ENCODE data around the gene PDZRN4.

The PDZRN4 gene

DNA sequence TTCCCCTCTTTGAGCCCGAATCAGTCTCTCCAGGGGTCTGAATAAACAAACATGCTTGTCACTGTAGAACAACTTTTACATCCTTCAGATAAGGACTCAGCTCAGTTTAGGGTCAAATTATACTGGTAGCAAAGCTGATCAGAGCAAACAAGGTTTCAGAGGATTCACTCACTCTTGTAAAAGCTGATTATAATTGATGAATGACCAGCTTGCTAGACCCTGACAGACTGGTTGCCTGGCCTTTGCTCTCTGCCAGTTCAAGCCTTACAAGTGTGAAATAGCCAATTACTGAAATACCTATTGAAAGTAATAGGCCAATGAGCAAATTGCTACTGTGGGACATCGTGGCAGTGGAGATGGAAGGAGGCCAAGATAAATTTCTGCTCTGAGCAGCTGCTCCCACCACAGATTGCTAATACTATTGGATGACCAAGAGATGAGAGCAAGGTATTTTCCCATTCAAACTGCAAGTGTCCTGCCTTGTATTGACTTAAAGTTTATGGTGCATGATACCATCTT is 177.6 kb downstream of the PDZRN4 start:
- no peak for DNase-seq

- DNase-seq, result no peak
Observed at GRCh38 chr12:41367726-41368405, 179.7 kb downstream of the PDZRN4 start.

GRCh38 chr12:41380878-41381277 is 192.8 kb downstream of the PDZRN4 start:
- DNase-seq, result no peak

- no peak for DNase-seq
Observed at GRCh38 chr12:41402801-41403200, 214.7 kb downstream of the PDZRN4 start.

DNA sequence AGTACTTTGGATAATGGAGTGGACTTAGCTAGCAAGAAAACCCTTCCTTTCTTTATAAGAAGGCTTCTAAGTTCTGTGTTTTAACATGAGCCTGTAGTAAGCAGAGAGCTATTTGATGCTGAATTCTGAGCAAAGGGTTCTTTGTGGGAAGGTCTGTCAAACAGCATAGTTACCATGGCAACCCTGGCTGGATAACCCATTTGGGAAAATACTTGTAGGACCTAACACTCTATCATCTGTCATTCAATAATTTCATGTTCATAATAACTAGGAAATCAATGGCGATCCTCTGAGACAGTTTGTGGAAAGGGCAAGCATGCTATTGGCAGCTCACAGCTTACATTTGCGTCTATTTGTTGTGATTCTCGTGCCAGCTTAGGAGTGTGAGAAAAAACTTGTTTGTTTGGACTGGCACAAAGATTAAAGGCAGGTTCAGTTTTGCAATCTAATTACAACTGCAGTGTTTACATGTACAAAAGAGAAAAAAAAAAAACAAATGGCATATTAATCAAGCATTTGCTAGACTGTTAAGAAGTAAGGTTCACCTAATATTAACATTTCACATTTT is 219.2 kb downstream of the PDZRN4 start:
- no peak for DNase-seq

- DNase-seq, result no peak
Observed at GRCh38 chr12:41409628-41410027, 221.5 kb downstream of the PDZRN4 start.

DNA sequence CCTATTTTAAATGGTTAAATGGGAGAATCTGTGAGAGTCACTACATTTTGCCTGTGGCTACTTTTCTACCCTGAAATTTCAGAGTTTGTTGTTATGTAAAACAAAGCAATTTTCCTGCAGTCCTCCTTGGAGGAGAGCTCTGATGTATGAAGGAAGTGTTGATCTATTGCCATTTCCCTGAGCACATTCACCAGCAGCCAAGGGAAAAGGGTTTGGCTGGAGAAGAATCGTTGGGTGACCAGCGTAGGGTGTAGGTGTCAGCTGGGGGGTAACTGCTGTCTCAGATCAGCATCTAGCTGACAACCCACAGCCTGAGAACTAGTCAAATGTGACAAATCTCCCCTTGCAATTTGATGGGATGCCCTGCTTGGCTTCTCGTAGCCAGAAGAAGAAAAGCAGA is 230.5 kb downstream of the PDZRN4 start:
- DNase-seq, result no peak

DNA sequence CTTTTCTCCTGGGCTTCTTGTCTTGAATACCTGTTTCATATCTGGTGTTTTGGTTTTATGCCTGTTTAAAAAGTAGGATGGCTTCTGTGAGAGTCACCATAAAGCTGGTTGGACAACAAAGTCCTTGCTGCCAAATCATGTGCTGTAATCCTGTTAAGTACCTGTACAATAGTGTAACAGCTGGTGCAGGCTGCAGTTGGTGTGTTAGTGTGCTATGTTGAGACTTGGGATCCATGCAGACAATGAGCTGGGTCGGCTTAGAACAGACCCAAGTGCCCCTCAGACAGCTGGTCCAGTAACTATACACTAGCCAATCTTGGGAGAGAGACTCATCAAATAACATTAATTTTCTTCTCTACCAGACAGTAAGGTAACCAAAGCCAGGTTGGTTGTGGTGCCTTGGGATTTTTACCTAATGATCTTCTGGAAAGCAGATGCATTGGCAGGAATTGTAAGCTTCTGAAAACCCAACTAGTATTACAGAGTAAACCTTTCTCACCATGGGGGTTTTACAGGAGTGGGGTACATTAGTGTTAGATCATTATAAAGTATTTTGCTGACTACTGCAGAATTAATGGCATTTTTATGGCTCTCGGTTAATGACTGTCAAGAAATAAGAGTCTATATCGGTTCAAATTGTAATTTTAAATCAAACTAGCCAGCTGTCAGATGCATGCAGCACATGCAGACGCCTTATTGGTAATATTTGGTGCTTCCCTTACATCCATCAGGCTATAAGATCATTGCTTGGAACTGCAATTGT is 231.2 kb downstream of the PDZRN4 start:
- no peak for DNase-seq

DNA sequence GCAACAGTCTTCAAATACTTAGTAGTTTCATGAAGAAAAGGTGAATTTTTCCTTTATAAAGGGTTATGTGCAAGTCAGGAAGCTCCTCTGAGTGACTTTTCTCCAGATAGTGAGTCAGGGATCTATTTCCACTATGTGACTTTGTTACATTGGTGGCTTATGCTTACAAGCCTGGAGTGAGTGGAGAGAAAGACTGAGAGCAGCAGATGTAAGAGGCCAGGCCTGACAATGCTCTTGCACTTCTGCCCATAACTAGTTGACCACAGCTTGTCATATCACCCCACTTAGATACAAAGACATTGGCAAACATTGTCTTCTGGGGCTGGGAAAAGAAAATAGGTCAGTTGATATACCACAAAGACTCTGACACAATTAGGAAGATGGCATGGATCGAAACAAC is 236.5 kb downstream of the PDZRN4 start:
- no peak for DNase-seq

GRCh38 chr12:41433460-41433859 is 245.3 kb downstream of the PDZRN4 start:
- no peak for DNase-seq

DNA sequence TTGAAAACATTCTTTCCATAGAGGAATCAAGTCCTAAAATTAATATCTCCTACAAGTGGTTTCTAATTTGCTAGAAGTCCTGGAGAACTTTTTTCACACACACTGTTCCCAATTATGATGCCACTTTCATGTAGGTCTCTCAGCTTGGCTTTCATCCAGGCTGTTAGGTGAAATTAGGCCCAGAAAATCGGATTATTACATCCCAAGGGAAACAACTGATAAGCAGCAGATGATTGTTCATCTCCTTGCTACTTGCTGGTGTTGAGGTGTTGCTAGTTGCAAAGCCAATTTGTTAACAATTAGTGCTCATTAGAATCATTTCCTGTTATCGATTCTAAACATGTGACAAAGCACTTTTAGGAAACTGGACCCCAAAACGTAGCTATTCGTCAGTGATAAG is 248.0 kb downstream of the PDZRN4 start:
- no peak for DNase-seq

DNA sequence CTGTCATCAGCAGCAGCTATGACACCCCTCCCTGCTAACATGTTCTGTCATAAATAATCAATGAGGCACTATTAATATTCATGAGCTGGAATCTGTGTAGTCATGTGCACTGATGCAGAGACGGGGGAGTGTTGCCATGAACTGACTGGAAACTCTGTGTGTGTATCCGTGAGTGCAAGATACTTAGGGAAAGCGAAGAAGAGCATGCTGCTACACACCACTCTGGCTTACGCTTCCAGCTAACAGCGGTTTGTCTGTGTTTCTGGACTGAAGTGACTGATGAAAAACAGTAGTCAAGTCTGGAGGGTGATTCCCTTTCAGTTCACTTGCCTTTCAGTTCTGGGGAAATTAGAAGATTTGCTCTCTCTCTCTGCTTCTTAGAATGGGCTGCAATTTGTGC is 249.4 kb downstream of the PDZRN4 start:
- no peak for DNase-seq

DNA sequence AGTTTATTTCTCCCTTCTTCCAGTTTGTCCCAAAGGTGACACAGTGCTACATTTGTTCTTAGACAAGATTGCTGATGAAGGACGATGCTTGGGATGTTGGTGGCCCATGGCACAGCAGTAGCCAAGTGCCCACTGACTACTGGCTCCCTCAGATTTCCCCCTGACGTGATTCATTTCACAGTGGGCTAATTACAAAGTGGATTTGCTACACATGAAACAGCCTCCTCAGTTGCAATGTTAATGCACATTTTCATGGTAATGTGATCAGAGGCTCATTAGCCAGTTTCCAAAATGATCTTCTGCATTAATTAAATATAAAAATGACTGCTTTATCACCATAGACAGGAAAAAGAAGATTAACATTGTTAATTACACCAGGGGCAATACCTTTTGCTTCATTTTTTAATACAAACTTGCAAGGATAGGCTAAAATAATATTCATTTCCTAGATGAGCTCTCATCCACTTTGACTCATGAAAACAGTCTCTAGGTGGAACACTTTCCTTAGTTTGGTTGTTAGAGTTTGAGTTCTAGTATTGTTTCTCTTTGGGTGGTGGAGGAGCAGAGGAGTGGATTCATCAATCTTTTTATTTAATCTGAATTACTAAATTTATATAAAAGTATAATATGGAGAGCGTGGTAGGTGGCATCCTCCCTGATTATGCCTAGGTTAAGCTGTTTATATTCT is 250.9 kb downstream of the PDZRN4 start:
- DNase-seq, result no peak

- no peak for DNase-seq
Observed at GRCh38 chr12:41439801-41440200, 251.7 kb downstream of the PDZRN4 start.

GRCh38 chr12:41441180-41441579 is 253.1 kb downstream of the PDZRN4 start:
- no peak for DNase-seq

DNA sequence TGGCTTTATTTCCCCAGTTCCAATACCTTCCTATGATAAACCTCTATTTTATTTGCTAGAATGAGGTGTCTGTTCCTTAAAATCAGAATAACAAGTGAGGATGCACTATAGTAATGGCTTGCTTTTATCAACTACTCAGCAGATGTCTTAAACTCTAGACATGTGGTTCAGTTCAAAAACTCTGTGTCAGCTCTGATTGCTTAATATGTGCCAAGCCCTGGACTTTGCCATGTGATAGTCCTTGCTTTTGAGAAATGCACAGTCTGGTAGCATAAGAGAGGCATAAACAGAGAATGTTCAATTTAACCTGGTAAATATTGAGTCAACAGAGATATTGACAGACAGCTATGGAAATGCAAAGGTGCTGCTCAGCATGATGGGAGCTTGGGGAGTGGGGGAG is 254.8 kb downstream of the PDZRN4 start:
- no peak for DNase-seq

GRCh38 chr12:41443690-41444089 is 255.6 kb downstream of the PDZRN4 start:
- no peak for DNase-seq

DNA sequence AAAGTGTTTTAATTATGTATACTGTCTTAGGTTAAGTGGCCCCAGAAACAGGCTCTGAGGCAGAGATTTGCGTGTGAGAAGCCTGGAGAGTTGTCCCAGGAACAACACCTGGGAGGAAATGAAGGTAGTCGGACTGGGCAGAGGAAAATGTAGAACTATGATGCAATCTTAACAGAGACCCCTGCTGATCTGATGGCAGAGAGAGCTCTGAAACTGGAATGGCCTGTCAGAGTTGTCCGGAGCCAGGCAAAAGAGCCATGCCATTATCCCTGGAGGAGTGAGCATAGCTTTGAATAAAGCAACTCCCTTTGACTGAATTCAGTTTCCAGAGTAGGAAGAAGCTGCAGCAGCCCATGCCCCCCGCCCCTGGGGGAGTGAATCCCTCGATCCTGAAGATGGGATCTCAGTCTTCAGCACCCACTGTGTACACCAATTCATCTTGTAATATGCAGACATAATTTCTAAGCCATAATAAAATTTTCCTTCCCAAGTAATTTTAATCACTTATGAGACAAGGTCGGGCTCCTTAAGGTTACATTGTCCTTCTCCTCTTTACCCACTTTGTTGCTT is 264.8 kb downstream of the PDZRN4 start:
- no peak for DNase-seq

- DNase-seq, result no peak
Observed at GRCh38 chr12:41453409-41453808, 265.3 kb downstream of the PDZRN4 start.

DNA sequence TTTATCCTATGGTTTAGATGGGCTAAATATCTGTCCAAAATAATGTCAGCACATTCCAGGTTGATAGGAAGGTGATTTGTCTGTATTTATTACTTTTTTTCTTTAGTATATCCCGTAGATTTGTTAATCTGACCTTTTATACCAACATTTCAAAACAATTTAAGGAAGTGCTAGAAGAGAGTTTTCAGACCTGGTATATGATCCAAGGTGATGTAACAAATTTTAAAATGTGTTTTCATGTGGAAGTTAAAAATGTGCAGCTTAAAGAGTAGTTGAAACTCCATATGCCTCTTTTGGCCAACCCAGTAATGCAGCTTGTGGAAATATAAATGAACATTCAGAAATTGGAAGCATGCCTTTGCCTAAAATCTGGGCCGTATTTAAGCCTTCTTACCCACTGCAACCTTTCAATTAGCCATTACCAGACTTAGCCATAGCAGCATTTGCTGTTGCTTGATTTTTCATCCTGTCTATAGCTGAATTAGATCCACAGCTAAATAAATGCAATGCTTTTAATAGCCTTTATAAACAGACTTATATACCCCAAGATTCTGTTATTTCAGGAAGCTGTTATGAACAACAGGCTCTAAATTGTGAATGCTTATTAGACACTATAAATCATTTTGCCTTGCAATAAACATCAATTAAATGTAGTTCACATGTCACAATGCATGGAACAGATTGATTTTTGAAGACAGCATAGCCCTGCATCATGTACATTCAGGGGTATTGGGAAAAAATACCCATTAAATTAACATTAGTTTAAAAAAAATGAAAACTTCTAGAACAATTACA is 271.2 kb downstream of the PDZRN4 start:
- DNase-seq, result no peak

DNA sequence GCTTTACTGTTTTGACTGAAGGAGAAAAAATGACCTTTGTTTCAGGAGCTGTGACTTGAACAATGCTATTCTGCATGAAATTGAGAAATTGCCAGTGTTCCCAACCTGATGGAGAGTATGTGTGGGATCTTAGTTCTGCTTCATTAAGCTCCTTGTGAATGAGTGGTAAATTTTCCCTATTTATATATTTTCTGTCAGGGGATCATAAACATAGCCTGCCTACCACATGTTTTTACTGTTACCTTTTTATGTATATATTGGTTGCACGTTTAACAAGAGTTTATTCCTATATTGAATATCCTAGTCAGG is 271.7 kb downstream of the PDZRN4 start:
- no peak for DNase-seq

DNA sequence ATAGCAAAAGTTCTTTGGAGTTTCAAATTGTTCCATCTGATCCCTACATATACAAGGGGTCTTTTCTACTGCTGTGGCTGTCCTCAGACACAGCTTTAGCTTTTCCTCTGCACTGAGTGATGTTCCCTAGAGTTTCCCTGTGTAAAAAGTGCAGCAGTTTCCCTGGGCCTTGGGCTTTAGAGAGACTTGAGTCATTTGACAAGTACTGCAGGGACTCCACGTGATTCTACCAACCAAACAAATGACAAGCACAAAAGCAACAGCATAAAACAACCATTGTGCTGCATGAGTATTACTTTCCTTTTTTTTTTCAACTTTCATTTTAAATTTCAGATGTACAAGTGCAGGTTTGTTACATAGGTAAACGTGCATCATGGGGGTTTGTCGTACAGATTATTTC is 272.8 kb downstream of the PDZRN4 start:
- DNase-seq, result no peak

DNA sequence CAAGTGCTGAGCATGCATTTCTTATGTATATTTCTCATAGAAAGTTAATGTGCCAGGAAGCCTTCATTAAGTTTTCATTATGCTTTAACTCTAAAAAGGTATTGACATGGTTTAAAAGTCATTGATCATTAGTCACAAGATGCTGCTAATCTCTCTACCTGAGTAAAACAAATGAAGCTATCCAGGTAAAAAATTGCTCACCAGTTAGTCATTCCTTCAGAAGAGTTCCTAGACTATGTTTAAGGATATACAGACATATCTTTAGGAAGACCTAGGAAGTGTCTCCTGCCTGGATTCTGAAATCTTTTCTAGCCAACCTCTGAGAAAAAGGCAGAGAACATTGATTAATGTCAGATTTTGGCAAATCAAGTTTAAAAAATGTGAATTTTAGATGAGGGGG is 274.2 kb downstream of the PDZRN4 start:
- no peak for DNase-seq
